HEK293T (cell line): ENCODE results near the gene SLX4IP.

Source experiments
- HDGF ChIP-seq: fragments of 450-650 bp; IDR thresholded peaks from 2 replicates; pipeline ENCODE4 v1.6.1; 2017; ENCODE audit warnings: antibody characterized with exemption, borderline replicate concordance
- SUZ12 ChIP-seq: fragments of 450-650 bp; IDR thresholded peaks from 2 replicates; pipeline ENCODE4 v1.6.1; 2016; ENCODE audit warnings: mild to moderate bottlenecking

DNA sequence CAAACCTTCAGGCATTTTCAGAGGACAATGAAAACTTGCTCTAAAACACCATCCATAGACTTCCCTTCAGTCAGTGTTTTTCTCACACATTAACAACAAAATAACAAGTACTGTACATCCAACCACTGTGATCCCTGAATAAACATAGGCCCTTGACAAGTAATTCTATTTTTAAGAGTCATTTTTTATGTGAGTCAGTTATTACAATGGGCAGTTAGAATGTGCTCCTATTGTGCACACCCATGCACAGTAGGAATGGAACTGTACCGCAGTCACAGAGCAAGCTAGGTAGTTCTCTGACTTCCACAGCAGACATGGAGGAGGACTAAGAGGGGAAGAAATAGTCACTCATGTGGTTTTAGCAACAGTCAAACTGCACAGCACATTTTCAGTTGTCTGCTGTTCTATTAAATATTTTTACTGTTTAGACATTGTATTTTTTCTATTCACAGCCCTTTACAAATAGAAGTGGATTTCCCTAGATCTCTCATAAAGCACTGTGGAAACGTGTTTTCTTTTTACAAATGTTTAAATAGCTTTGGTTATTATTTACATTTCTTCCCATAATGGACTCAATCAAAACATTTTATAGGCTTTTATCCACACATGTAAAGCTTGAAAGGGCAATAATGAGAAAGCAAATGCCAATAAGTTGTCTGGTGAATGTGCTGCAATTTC is 138.3 kb downstream of the SLX4IP start:
- TF ChIP-seq SUZ12 (no peak), HDGF (no peak)
